Right atrium auricular region (tissue), 2 donors: ENCODE results near the gene ANKH. TPM values are rescaled to one million over a fixed set of nuclear protein-coding genes. Genes with fewer than 3 reads are reported as not detected.

Experiments used
- DNase-seq: peaks from one replicate; pipeline ENCODE4 v3.0.0-alpha.2; 2019; ENCODE audit warnings: low spot score
- H3K27ac ChIP-seq, 2 donors: fragments of 200-600 bp; sonication (generic); 1 replicate in 1 of 2; 2 replicates in 1 of 2; pipeline ENCODE4 v1.5.1; 2016 to 2019
- H3K27me3 ChIP-seq, 2 donors: fragments of 200-600 bp; sonication (generic); one replicate each; pipeline versions ENCODE4 v1.5.1 to v1.6.0; 2017 to 2019
- H3K36me3 ChIP-seq: fragments of 200-600 bp; sonication (generic); one replicate; pipeline ENCODE4 v1.5.1; 2016
- H3K4me1 ChIP-seq, 2 donors: fragments of 200-600 bp; sonication (generic); one replicate each; pipeline versions ENCODE4 v1.5.1 to v1.6.0; 2017 to 2019
- H3K4me3 ChIP-seq, 2 donors: fragments of 200-600 bp; sonication (generic); 1 replicate in 1 of 2; 2 replicates in 1 of 2; pipeline ENCODE4 v1.5.1; 2017 to 2019; ENCODE audit warnings: mild to moderate bottlenecking in 1 of 2, moderate library complexity in 1 of 2
- H3K9me3 ChIP-seq, 2 donors: fragments of 200-600 bp; sonication (generic); one replicate each; pipeline ENCODE4 v1.5.1; 2019
- CTCF ChIP-seq, 2 donors: fragments of 200-600 bp; sonication (generic); IDR thresholded peaks; one replicate each; pipeline ENCODE4 v1.5.1; 2019; ENCODE audit warnings: antibody characterized with exemption in 2 of 2
- total RNA-seq, 2 donors: library from RNA; depleted of rRNA; stranded (reverse); fragments of >200 nt; gene quantifications; one replicate each; pipeline ENCODE4 v1.1.0, GENCODE V29; 2016

ANKH gene
- total RNA-seq, 2 donors from 2014 or later, result 52.3 to 80.4 TPM

DNA sequence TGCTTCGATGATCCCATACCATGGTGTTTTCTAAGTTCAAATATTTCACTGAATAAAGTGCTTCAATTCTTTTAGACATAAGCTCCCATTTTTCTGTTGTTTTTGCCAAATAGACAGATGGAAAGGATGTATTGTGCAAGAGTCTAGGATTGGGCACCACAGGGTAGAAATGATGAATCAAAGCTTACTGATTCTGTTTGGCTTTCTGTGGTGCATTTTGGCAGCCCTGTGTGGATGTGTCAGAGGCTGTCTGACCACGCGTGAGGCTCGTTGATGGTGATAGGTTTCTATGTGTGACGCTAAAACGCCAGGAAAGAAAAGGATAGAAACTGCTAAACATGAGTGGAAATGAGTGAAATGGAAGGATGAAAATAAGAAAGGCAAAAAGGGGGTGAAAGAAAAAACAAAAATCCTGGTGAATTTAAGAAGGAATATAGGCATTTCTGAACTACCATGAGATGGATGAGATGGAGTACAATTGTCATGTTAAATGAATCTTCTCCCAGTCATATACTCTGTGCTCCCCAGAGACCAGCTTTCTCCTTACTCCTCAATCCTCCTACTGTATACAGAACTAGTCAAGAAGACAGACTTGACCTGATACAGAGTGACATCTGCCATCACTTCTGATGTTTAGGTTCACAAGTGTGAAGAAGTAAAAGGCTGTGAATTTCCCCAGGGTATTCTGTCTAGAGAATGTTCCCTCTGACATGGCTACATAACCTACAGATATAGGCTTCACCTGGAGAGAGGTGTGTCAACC is 54.4 kb downstream of the ANKH start:
- no peak for TF ChIP-seq CTCF (IDR thresholded peaks at IDR 0.05)
- no peaks in the 10 kb centered on the region for H3K9me3 ChIP-seq
- peaks cover 0 to 40% of the 10 kb centered on the region in 2 donors for H3K4me1 ChIP-seq
- peak; percentile 89 for DNase-seq
- peak overlapping the region in 1 of 2 donors; percentile 40 for H3K27ac ChIP-seq
- H3K27me3 ChIP-seq, result no peaks in the 10 kb centered on the region
- H3K4me3 ChIP-seq, result no peak overlapping the region
- H3K36me3 ChIP-seq, result no peaks in the 10 kb centered on the region

- TF ChIP-seq CTCF (IDR thresholded peaks at IDR 0.05), result no peak
- DNase-seq, result no peak
- Histone ChIP-seq H3K9me3 (no peaks in the 10 kb centered on the region), H3K27me3 (no peaks in the 10 kb centered on the region), H3K36me3 (no peaks in the 10 kb centered on the region), H3K4me3 (no peak overlapping the region), H3K4me1 (peaks cover 0 to 34% of the 10 kb centered on the region in 2 donors), H3K27ac (peak overlapping the region in 1 of 2 donors; percentile 40)
Observed at GRCh38 chr5:14816374-14816998, 55.1 kb downstream of the ANKH start.

DNA sequence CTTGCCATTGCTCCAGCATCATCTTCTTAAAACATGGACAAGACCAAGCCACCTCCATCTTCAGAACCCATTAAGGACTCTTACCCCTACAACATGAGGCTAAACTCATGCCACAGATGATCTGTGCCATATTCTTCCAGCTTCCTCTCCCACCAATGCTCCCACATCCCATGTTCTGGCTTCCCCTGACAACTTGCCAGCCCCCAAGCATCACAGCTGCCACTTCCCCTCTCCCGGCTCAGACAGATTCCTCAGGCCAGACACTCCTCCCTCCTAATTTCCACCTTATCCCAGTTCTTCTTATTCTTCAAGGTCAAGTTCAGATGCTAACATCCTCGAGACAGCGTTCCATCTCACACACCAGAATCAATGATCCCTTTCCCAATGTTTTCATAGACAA is 57.8 kb downstream of the ANKH start:
- Histone ChIP-seq H3K4me3 (no peak overlapping the region), H3K27me3 (no peaks in the 10 kb centered on the region), H3K9me3 (no peaks in the 10 kb centered on the region), H3K36me3 (no peaks in the 10 kb centered on the region), H3K4me1 (peaks cover 0 to 35% of the 10 kb centered on the region in 2 donors), H3K27ac (no peak overlapping the region)
- no peak for DNase-seq
- no peak for TF ChIP-seq CTCF (IDR thresholded peaks at IDR 0.05)

GRCh38 chr5:14812166-14812565 is 59.4 kb downstream of the ANKH start:
- Histone ChIP-seq H3K4me1 (peaks cover 0 to 29% of the 10 kb centered on the region in 2 donors), H3K9me3 (no peaks in the 10 kb centered on the region), H3K36me3 (no peaks in the 10 kb centered on the region), H3K27me3 (no peaks in the 10 kb centered on the region), H3K4me3 (no peak overlapping the region), H3K27ac (no peak overlapping the region)
- no peak for TF ChIP-seq CTCF (IDR thresholded peaks at IDR 0.05)
- no peak for DNase-seq

GRCh38 chr5:14810928-14811572 is 60.5 kb downstream of the ANKH start:
- no peak for DNase-seq
- Histone ChIP-seq H3K4me1 (peaks cover 0 to 33% of the 10 kb centered on the region in 2 donors), H3K4me3 (no peak overlapping the region), H3K27me3 (no peaks in the 10 kb centered on the region), H3K9me3 (no peaks in the 10 kb centered on the region), H3K27ac (peak overlapping the region; percentile 25 to 44), H3K36me3 (no peaks in the 10 kb centered on the region)
- TF ChIP-seq CTCF (IDR thresholded peaks at IDR 0.05), result no peak
